ENCODE measurements around the gene IFNLR1. TPM values are rescaled to one million over a fixed set of nuclear protein-coding genes. Genes with fewer than 3 reads are reported as not detected.

The IFNLR1 gene
- total and polyA plus RNA-seq, 12 donors = 1.8 to 11.5 (median 3.9) TPM

- Histone ChIP-seq H3K36me3 (replicated peaks in 1 of 2) (no peaks in the 10 kb centered on the region), H3K9me3 (replicated peaks in 1 of 3) (no peaks in the 10 kb centered on the region), H3K27me3 (no peaks in the 10 kb centered on the region), H3K27ac (no peak overlapping the region), H3K4me3 (no peak overlapping the region), H3K4me1 (replicated peaks in 1 of 2) (peaks cover 0 to 4% of the 10 kb centered on the region in 2 donors)
- 79 to 85% (median 83%) methylated on average over 11 of the region's 11 CpGs for WGBS, 4 donors
- intact Hi-C loops (cut with DNase I) = no loop called here
- no peak for DNase-seq
- TF ChIP-seq POLR2A (IDR thresholded peaks at IDR 0.05) (no peak), CTCF (IDR thresholded peaks at IDR 0.05) (no peak)
Measured at GRCh38 chr1:24139841-24140425, 47.2 kb downstream of the IFNLR1 start.

- Histone ChIP-seq H3K27ac (no peak overlapping the region), H3K27me3 (no peaks in the 10 kb centered on the region), H3K4me1 (replicated peaks in 1 of 2) (peaks cover 0 to 4% of the 10 kb centered on the region in 2 donors), H3K36me3 (replicated peaks in 1 of 2) (no peaks in the 10 kb centered on the region), H3K4me3 (no peak overlapping the region), H3K9me3 (replicated peaks in 1 of 3) (no peaks in the 10 kb centered on the region)
- 67 to 90% (median 73%) methylated on average over 2 of the region's 2 CpGs for WGBS, 4 donors
- TF ChIP-seq POLR2A (IDR thresholded peaks at IDR 0.05) (no peak), CTCF (IDR thresholded peaks at IDR 0.05) (no peak)
- intact Hi-C loops (cut with DNase I) = no loop called here
- no peak for DNase-seq
Measured at GRCh38 chr1:24139222-24139489, 47.9 kb downstream of the IFNLR1 start.

GRCh38 chr1:24138476-24139221, 48.4 kb downstream of the IFNLR1 start:
- TF ChIP-seq POLR2A (IDR thresholded peaks at IDR 0.05) = no peak
- Histone ChIP-seq H3K4me1 (replicated peaks in 1 of 2) (peaks cover 0 to 4% of the 10 kb centered on the region in 2 donors), H3K27ac (no peak overlapping the region), H3K27me3 (no peaks in the 10 kb centered on the region), H3K9me3 (replicated peaks in 1 of 3) (no peaks in the 10 kb centered on the region), H3K4me3 (no peak overlapping the region), H3K36me3 (replicated peaks in 1 of 2) (no peaks in the 10 kb centered on the region)
- intact Hi-C loops (cut with DNase I) = no loop called here
- WGBS, 4 donors = 65 to 73% (median 66%) methylated on average over 13 of the region's 13 CpGs
- DNase-seq = no peak

GRCh38 chr1:24136956-24137539, 50.0 kb downstream of the IFNLR1 start:
- 81 to 89% (median 87%) methylated on average over 15 of the region's 15 CpGs for WGBS, 4 donors
- Histone ChIP-seq H3K27me3 (no peaks in the 10 kb centered on the region), H3K4me3 (no peak overlapping the region), H3K4me1 (replicated peaks in 1 of 2) (no peaks in the 10 kb centered on the region), H3K27ac (no peak overlapping the region), H3K36me3 (replicated peaks in 1 of 2) (no peaks in the 10 kb centered on the region), H3K9me3 (replicated peaks in 1 of 3) (no peaks in the 10 kb centered on the region)
- DNase-seq = no peak
- intact Hi-C loops (cut with DNase I) = no loop called here
- TF ChIP-seq CTCF (IDR thresholded peaks at IDR 0.05) (no peak), POLR2A (IDR thresholded peaks at IDR 0.05) (no peak)
